ENCODE results near the gene CHCHD6.

The CHCHD6 gene

GRCh38 chr3:126867190-126867862 lies 163.3 kb downstream of the CHCHD6 start:
- no peak for DNase-seq

DNA sequence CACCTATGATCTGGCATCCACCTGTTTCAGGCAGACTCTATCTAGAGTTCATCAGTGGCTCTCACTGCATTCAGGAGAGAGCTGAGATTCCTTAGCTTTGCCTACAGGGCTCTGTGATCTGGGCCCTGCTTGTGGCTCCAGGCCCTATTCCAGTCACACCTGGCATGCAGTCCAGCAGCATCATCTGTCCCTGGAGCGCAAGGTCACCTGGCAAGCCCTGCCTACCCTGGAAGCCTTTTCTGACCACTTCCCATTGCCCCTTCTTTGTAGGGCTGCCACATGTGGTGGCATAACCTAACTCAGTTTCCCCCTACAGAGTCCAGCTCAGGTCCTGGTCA lies 163.8 kb downstream of the CHCHD6 start:
- no peak for DNase-seq

- no peak for DNase-seq
These were observed 166.7 kb downstream of the CHCHD6 start for GRCh38 chr3:126870608-126871210.

GRCh38 chr3:126872701-126873342 lies 168.8 kb downstream of the CHCHD6 start:
- DNase-seq: no peak

DNA sequence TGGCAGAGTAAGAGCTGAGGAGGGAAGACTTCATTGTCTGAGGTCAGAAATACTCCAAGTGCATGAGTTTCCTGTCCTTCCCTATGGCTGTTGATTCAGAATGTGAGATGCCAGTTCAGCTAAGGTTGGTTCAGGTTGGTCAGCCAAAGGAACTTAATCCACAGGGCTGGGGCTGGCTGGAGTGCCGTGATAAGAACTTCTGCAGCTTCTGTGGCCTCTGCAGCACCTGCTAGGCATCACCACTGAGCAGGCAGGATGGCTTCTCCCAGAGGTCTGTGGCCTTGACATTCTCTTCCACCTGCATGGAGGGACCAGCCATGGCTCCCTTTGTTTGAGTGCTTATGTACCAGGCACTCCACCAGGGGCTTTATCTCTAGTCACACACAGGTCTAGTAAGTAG lies 169.4 kb downstream of the CHCHD6 start:
- DNase-seq: no peak

- no peak for DNase-seq
These were observed 174.6 kb downstream of the CHCHD6 start for GRCh38 chr3:126878664-126879063.

GRCh38 chr3:126880901-126881300 lies 176.9 kb downstream of the CHCHD6 start:
- no peak for DNase-seq

DNA sequence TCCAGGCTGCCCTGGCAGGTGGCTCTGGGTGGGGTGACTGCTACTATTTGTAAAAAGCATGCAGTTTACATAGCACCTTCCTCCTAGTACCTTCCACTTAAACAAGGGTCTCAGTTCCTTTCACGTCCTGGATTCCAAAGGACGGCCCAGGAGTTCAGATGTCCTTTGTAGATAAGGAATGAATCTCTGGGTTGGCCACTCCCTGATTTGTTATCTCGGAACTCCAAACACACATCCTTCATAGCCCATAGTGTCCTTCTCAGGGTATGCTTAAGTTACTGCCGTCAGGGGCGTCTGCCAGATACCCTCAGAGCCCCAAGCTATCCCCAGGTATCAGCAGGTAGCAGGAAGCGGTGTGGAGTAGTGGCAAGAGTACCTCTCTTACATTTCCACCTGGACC lies 177.8 kb downstream of the CHCHD6 start:
- DNase-seq: no peak

DNA sequence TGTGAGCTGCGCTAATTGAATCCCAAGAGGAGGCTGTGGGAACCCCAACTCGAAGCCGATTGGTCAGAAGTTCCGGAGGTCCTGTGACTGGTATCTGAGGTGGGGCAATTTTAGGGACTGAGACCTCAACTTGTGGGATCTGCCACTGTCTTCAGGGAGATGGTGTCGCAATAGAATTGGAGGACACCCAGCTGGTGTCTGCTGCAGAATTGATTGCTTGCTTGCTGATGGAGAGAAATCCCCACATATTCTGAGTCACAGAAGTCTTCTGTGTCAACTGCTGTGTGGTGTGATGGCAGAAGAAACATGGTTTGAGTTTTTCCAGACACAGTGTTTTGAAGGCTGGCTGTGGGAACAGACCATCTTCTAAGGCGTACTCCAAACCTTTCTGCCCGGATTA lies 179.2 kb downstream of the CHCHD6 start:
- no peak for DNase-seq

DNA sequence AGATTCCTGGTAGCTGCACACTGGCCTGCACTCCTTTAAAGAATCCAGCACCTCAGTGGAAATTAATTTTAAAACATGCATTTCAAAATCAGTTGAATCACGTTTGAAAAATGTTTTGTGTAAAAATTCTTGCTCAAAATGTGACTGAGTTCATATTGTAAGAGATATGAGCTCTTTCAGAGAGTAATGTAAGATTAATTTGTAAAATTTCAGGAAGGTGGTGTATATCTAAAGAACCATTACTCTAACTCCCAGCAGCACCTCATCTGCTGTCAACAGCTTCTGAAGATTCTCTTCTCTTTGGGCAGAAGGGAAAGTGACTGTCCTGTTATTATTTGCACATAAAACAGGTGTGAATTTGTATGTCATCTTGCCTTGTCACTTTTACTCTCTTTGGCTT lies 181.4 kb downstream of the CHCHD6 start:
- no peak for DNase-seq

DNA sequence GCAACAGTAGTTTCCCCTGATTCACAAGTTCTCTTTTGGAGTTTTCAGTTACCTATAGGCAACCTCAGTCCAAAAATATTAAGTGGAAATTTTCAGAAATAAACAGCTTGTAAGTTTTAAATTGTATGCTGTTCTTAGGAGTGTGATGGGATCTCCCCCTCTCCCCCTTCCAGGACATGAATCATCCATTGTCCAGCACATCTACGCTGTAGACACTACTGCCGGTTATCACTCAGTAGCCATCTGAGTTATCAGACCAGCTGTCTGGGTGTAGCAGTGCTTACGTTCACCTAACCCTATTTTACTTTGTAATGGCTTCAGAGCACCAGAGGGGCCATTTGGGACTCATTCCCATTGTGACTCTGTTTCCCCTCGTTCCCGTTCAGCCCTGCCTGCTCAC lies 182.2 kb downstream of the CHCHD6 start:
- no peak for DNase-seq

GRCh38 chr3:126887686-126888085 lies 183.6 kb downstream of the CHCHD6 start:
- no peak for DNase-seq

GRCh38 chr3:126888186-126888760 lies 184.2 kb downstream of the CHCHD6 start:
- DNase-seq: no peak

DNA sequence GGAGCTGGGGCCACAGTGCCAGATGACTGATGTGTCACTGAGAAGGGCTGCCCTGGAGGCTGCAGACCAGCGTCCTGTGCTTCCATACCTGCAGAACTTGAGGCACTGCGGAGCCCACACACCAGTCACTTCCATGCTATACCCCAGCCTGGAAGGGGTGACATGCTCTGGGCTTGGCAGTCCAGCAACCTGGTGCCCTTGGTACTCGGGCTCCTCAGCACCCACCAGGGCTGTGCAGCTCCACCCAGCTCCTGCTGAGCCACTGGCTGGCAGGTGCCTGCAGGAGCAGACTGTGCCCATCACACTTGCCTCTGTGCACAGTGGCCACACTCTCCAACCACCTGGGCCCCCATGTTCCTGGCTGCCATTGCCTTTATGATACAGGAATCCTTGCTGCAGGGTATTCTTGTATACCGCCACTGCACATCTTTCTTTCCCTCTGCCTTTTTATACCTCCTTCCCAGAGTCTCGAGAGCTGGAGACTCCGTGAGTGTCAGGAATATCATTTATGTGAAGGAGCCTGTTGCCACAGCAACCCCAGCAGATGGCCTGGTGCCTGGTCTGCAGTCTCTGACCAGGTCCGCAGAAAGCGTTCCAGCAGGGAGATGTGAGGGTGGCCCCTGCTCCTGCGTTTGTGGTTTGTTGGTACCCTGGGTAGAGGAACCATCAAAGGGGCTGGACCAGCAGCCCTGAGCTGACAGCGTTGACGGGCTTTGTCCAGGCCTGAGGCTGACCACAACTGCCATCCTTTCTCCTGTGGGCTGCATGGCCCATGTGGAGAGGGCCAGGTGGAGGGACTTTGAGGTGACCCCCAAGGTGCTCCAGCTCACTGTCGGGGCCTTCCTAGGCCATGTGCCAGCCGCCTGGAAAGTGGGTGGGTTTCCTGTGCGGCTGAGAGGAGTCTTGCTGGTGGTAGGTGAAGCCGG lies 185.5 kb downstream of the CHCHD6 start:
- DNase-seq: no peak

GRCh38 chr3:126891141-126891540 lies 187.1 kb downstream of the CHCHD6 start:
- no peak for DNase-seq

- DNase-seq: no peak
These were observed 187.8 kb downstream of the CHCHD6 start for GRCh38 chr3:126891791-126892190.

DNA sequence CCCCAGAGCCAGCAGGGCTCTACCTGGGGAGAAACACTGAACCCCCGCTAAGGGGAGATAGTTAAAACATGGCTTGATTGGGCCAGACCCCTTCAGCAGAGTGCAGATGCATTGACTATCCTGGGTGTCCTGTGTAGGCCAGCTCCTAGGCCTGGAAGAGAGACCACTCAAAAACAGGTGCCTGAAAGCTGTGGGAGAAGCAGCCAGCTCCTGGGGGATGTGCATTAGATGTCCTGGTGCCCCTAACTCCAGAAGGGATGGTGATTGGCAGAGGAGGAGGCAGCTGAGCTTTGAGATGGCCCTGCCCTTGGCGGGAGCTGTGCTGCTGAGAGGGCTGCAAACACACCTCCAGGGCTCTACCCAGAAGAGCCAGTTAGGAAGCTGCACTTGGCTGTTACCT lies 189.6 kb downstream of the CHCHD6 start:
- no peak for DNase-seq

- no peak for DNase-seq
These were observed 190.4 kb downstream of the CHCHD6 start for GRCh38 chr3:126894475-126894874.

DNA sequence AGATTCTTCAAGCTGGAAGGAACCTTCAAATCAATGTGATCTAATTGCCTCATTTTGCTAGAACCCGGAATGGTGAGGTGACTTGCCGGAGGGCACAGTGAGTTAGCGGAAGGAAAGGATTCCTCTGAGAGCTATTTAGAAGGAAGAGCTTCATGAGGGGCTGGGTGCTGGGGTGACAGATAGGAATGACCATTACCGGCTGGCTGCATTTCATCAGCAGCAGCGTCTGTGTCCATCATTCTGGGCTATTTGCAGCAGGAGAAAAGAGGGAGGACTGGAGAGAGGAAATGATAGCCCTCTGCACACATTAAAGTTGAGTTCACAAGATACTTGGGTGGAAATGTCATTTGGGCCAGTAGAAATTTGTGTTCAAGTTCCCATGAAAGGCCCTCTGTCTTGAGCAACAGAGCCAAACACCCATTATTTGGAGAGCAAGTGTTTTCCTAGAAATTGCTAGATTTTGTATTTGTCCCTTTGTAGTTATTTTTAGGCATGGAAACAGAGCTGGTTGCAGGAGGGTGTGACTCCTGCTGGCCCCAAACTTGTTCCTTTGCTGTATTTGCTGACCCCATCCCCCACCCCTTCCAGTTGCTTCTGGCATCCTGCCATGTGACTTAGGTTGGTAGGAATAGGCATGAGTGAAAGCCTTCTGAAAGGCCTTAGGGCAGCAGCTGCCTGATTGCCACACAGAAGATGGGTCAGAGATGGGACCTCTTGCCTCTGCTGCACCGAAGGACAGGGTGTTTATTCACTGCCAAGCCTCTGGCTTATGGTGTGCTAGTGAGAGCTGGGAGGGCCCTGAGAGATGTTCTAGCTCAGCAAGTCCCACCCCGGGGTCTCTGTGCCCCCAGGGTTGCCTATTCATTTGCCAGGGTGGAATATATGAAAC lies 191.4 kb downstream of the CHCHD6 start:
- DNase-seq: no peak

DNA sequence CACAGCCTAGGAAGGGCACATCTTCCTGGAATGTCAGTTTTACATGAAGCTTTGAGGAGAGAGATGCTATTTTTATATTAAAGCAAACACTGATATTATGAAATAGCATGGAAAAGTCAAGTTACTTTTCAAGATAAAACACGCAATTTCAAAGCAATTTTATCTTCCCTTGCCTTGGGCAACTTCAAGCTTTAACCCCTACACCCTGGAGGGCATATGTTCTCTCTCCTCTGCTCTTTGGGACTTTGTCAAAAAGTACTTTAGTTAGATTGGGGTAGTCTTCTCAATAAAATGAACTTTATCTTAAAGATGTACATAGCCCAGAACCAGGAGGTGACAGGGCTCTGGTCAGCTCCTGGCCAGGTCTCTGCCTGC lies 192.0 kb downstream of the CHCHD6 start:
- no peak for DNase-seq

DNA sequence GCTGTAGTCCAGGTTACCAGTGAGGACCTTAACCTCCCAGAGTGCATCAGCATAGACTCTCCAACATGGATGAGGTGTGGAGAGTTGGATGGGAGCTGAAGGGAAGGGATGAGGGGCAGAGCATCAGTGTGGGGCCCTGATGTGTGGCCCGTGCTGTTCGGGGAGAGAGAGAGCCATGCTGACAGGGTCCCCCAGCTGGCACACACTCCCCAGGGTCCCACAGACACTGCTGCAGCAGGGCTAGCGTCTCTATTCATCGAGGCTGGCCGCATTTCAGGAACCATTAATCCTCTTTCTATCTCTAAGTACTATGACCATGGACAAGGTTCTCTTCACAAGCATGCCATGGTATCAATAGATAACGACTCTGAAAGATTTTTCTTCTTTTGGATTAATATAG lies 192.9 kb downstream of the CHCHD6 start:
- DNase-seq: no peak

GRCh38 chr3:126897943-126898342 lies 193.9 kb downstream of the CHCHD6 start:
- DNase-seq: no peak
